Measurements from ENCODE around the gene EVA1C.
"Not testable (repeated sequence)": the region's sequence is repeated elsewhere in the genome, so short reads cannot be mapped to it uniquely, and the experiment has no call there.

The EVA1C gene

GRCh38 chr21:32506411-32506965 lies 94.0 kb downstream of the EVA1C start:
- not testable (repeated sequence) for DNase-seq

GRCh38 chr21:32507342-32507919 lies 94.9 kb downstream of the EVA1C start:
- no peak for DNase-seq

- DNase-seq, result not testable (repeated sequence)
Observed at GRCh38 chr21:32508036-32508435, 95.5 kb downstream of the EVA1C start.

- DNase-seq, result no peak
Observed at GRCh38 chr21:32508558-32508957, 96.1 kb downstream of the EVA1C start.

- not testable (repeated sequence) for DNase-seq
Observed at GRCh38 chr21:32508975-32509374, 96.5 kb downstream of the EVA1C start.

- no peak for DNase-seq
Observed at GRCh38 chr21:32514275-32515055, 102.0 kb downstream of the EVA1C start.

GRCh38 chr21:32515874-32516273 lies 103.4 kb downstream of the EVA1C start:
- DNase-seq, result no peak

- DNase-seq, result no peak
Observed at GRCh38 chr21:32516756-32517649, 104.5 kb downstream of the EVA1C start.

GRCh38 chr21:32519945-32520874 lies 107.7 kb downstream of the EVA1C start:
- DNase-seq, result no peak

GRCh38 chr21:32520875-32521735 lies 108.6 kb downstream of the EVA1C start:
- DNase-seq, result no peak

GRCh38 chr21:32521736-32522355 lies 109.3 kb downstream of the EVA1C start:
- no peak for DNase-seq

GRCh38 chr21:32523463-32523862 lies 111.0 kb downstream of the EVA1C start:
- DNase-seq, result no peak

- DNase-seq, result no peak
Observed at GRCh38 chr21:32523988-32524719, 111.6 kb downstream of the EVA1C start.

GRCh38 chr21:32525282-32525681 lies 112.8 kb downstream of the EVA1C start:
- DNase-seq, result no peak

- DNase-seq, result no peak
Observed at GRCh38 chr21:32529679-32530078, 117.2 kb downstream of the EVA1C start.

- DNase-seq, result not testable (repeated sequence)
Observed at GRCh38 chr21:32530809-32531208, 118.3 kb downstream of the EVA1C start.

- not testable (repeated sequence) for DNase-seq
Observed at GRCh38 chr21:32531561-32531960, 119.1 kb downstream of the EVA1C start.

- no peak for DNase-seq
Observed at GRCh38 chr21:32532636-32533035, 120.1 kb downstream of the EVA1C start.

GRCh38 chr21:32533053-32533452 lies 120.5 kb downstream of the EVA1C start:
- no peak for DNase-seq

GRCh38 chr21:32533611-32534010 lies 121.1 kb downstream of the EVA1C start:
- DNase-seq, result no peak

All from NK-92 treated with Interleukin-12 subunit alpha and Interleukin-12 subunit beta, amount 100 ng/mL, for 24 hours (cell line).